Endothelial cell of umbilical vein (primary cell): ENCODE measurements around the gene PLPPR2. TPM values are rescaled to one million over a fixed set of nuclear protein-coding genes. Genes with fewer than 3 reads are reported as not detected.

Source experiments
- BruUV-seq: library from RNA; stranded (reverse); fragments of 400-500 nt; replicated peaks from 2 replicates; lab custom pipeline; 2021; lab: Mats Ljungman, UMichigan
- CTCF ChIA-PET: fragments of 300-600, 350-600 bp; sonication (Branson Sonifier 250); formaldehyde crosslinking; loops from one replicate; lab custom pipeline; 2021; ENCODE audit warnings: antibody characterized with exemption, inconsistent platforms; lab: Charles Lee
- POLR2A ChIA-PET: fragments of 300-600, 350-600 bp; sonication (Branson Sonifier 250); formaldehyde crosslinking; loops from one replicate; lab custom pipeline; 2021; ENCODE audit warnings: antibody characterized with exemption, inconsistent platforms; lab: Charles Lee
- DNase-seq: peaks from one replicate; pipeline ENCODE4 v3.0.0-alpha.2; 2011; ENCODE audit warnings: low read depth, low spot score
- FAIRE-seq: peaks from 2 replicates; lab custom pipeline; 2011; peaks lifted over from hg19 to GRCh38; lab: Jason Lieb, UNC
- H2AFZ ChIP-seq: 2 replicates; pipeline ENCODE4 v1.6.0; 2012; ENCODE audit warnings: low read depth, low read length, control low read depth, inconsistent platforms
- H3K27ac ChIP-seq: 2 replicates; pipeline ENCODE4 v1.5.1; 2011; ENCODE audit warnings: low read depth, mild to moderate bottlenecking, control low read depth, low read length, moderate library complexity; ENCODE audit not compliant: insufficient read depth
- H3K27me3 ChIP-seq, 2 experiments: 2 replicates each; pipeline versions ENCODE4 v1.6.0 to v1.6.1; 2011; ENCODE audit warnings: low read length in 2 of 2, mixed read lengths in 1 of 2; ENCODE audit not compliant: control insufficient read depth in 2 of 2, insufficient read depth in 2 of 2
- H3K36me3 ChIP-seq, 2 experiments: 2 replicates in 1 of 2; 3 replicates in 1 of 2; pipeline ENCODE4 v1.5.1; 2011; ENCODE audit warnings: low read length in 2 of 2, mild to moderate bottlenecking in 1 of 2, moderate library complexity in 1 of 2; ENCODE audit not compliant: control insufficient read depth in 2 of 2, insufficient read depth in 2 of 2; ENCODE audit errors: extremely low read depth in 1 of 2
- H3K4me1 ChIP-seq: 3 replicates; pipeline ENCODE4 v1.5.1; 2011; ENCODE audit warnings: mild to moderate bottlenecking, low read length; ENCODE audit not compliant: control insufficient read depth, insufficient read depth; ENCODE audit errors: extremely low read depth
- H3K4me2 ChIP-seq: 2 replicates; pipeline ENCODE4 v1.6.1; 2011; ENCODE audit warnings: low read length, control low read depth, mixed read lengths; ENCODE audit not compliant: insufficient read depth
- H3K4me3 ChIP-seq, 3 experiments: fragments of 200-600 bp in 1 of 3; sonication (generic), shearing (Covaris generic) in 1 of 3; replicated peaks in 1 of 3; 2 replicates each; pipeline ENCODE4 v1.5.1; 2011 to 2016; ENCODE audit warnings: control low read depth in 3 of 3, low read length in 3 of 3, mild to moderate bottlenecking in 2 of 3, inconsistent platforms in 1 of 3, low read depth in 1 of 3, moderate library complexity in 1 of 3; ENCODE audit not compliant: insufficient read depth in 1 of 3
- H3K79me2 ChIP-seq: 2 replicates; pipeline ENCODE4 v1.6.0; 2012; ENCODE audit warnings: low read length, inconsistent platforms; ENCODE audit not compliant: control insufficient read depth, insufficient read depth
- H3K9ac ChIP-seq: replicated peaks from 2 replicates; pipeline ENCODE3; 2011; ENCODE audit warnings: low read length, control low read depth; ENCODE audit not compliant: insufficient read depth; ENCODE audit errors: extremely low read depth
- H3K9me1 ChIP-seq: replicated peaks from 3 replicates; pipeline ENCODE4 v1.6.0; 2011; ENCODE audit warnings: mild to moderate bottlenecking, low read length; ENCODE audit not compliant: control insufficient read depth, insufficient read depth; ENCODE audit errors: extremely low read depth
- H3K9me3 ChIP-seq: replicated peaks from 2 replicates; pipeline ENCODE4 v1.5.1; 2012; ENCODE audit warnings: low read length, inconsistent platforms; ENCODE audit not compliant: control insufficient read depth, insufficient read depth
- H4K20me1 ChIP-seq: replicated peaks from 2 replicates; pipeline ENCODE3; 2011; ENCODE audit warnings: mild to moderate bottlenecking, low read length; ENCODE audit not compliant: control insufficient read depth, insufficient read depth; ENCODE audit errors: extremely low read depth
- CTCF ChIP-seq, 2 donors: IDR thresholded peaks; 1 replicate in 1 of 2; 2 replicates in 1 of 2; pipeline ENCODE4 v1.5.1; 2011; ENCODE audit warnings: low read length in 2 of 2, mild to moderate bottlenecking in 2 of 2, moderate library complexity in 2 of 2, control low read depth in 1 of 2, inconsistent platforms in 1 of 2, low read depth in 1 of 2; ENCODE audit not compliant: insufficient read depth in 1 of 2; ENCODE audit errors: extremely low read depth in 1 of 2
- EZH2 ChIP-seq: IDR thresholded peaks from 2 replicates; pipeline ENCODE4 v1.6.1; 2012; ENCODE audit warnings: borderline replicate concordance, low read depth, mild to moderate bottlenecking, moderate library complexity, low read length, inconsistent platforms; ENCODE audit not compliant: severe bottlenecking
- FOS ChIP-seq: IDR thresholded peaks from 2 replicates; pipeline ENCODE4 v1.6.1; 2011; ENCODE audit warnings: mild to moderate bottlenecking, low read length, moderate library complexity, borderline replicate concordance; ENCODE audit not compliant: insufficient read depth
- GATA2 ChIP-seq: IDR thresholded peaks from 2 replicates; pipeline ENCODE4 v1.7.0; 2011; ENCODE audit warnings: low read depth, mild to moderate bottlenecking, moderate library complexity, mixed read lengths, low read length; ENCODE audit not compliant: insufficient read length, insufficient read depth
- JUN ChIP-seq: IDR thresholded peaks from 2 replicates; pipeline ENCODE4 v1.6.1; 2011; ENCODE audit warnings: borderline replicate concordance, low read depth; ENCODE audit not compliant: insufficient read length, insufficient read depth
- MAX ChIP-seq: IDR thresholded peaks from 2 replicates; pipeline ENCODE4 v1.6.1; 2011; ENCODE audit not compliant: insufficient read depth, insufficient read length
- MYC ChIP-seq: IDR thresholded peaks from one replicate; pipeline ENCODE4 v1.6.1; 2011; ENCODE audit warnings: mild to moderate bottlenecking, low read depth, low read length
- POLR2A ChIP-seq: IDR thresholded peaks from 2 replicates; pipeline ENCODE4 v1.6.1; 2012; ENCODE audit warnings: low read depth, mild to moderate bottlenecking, control low read depth, low read length
- POLR2AphosphoS5 ChIP-seq: IDR thresholded peaks from 2 replicates; pipeline ENCODE4 v1.6.1; 2012; ENCODE audit warnings: low read depth, mild to moderate bottlenecking, control low read depth, low read length, moderate library complexity; ENCODE audit not compliant: insufficient read depth
- dilution Hi-C: fragments of 300-500 bp; cut with MboI; formaldehyde crosslinking; loops from one replicate; pipeline ENCODE4 v1.15.0; 2019; ENCODE audit warnings: low sequenced_read_pairs; ENCODE audit not compliant: extremely low pct_ligation_motif_present
- intact Hi-C: fragments of 100-400 bp; cut with micrococcal nuclease; formaldehyde crosslinking; loops from one replicate; pipeline ENCODE4 v1.10.0; 2022
- polyA plus RNA-seq, 4 experiments: library from polyadenylated mRNA; depleted of rRNA in 3 of 4; stranded (reverse) in 3 of 4; unstranded in 1 of 4; fragments of >200 nt; gene quantifications; 2 replicates each; pipeline versions ENCODE4 v1.2.1 to v1.2.3, GENCODE V29; 2011 to 2012; ENCODE audit warnings: missing spikeins in 1 of 4
- total RNA-seq: library from RNA; stranded (reverse); gene quantifications from 2 replicates; pipeline ENCODE4 v1.2.3, GENCODE V29; 2021

The PLPPR2 gene
- total and polyA plus RNA-seq, 2 donors (not counting 3 experiments of a cell fraction or from before 2014, with no cell fraction given): 23.7 to 28.7 TPM

GRCh38 chr19:11383706-11384048 lies 28.4 kb downstream of the PLPPR2 start:
- dilution Hi-C loops: no loop called here
- H3K4me3 ChIP-seq: peak overlapping the region; percentile 7 to 46 (median 35)
- peak overlapping the region; percentile 67 for H3K4me2 ChIP-seq
- CTCF ChIA-PET: interaction anchor here (0.9 to 5.5 kb wide), 14 partner anchors 8 to 99 kb away, joined by 3 to 55 read pairs (median 6); partner anchors contain the start of genes CCDC159, ODAD3, PRKCSH and RAB3D
- FAIRE-seq (peak; percentile 33), DNase-seq (peak; percentile 17)
- peaks cover 22% of the 10 kb centered on the region for H3K4me1 ChIP-seq
- no peak overlapping the region for H3K9ac ChIP-seq
- TF ChIP-seq MYC (no peak), MAX (no peak), EZH2 (no peak), FOS (no peak), GATA2 (no peak)
- H3K9me3 ChIP-seq: no peaks in the 10 kb centered on the region
- H3K27ac ChIP-seq: no peak overlapping the region
- H3K36me3 ChIP-seq: no peaks in the 10 kb centered on the region
- BruUV-seq: no TSS peak
- no peaks in the 10 kb centered on the region for H4K20me1 ChIP-seq
- no peaks in the 10 kb centered on the region for H3K9me1 ChIP-seq
- POLR2A ChIA-PET: interaction anchor here (0.8 to 1.2 kb wide), 2 partner anchors 9 to 68 kb away, joined by 4 to 6 read pairs; partner anchors contain the start of gene SWSAP1
- H3K79me2 ChIP-seq: peaks cover 4% of the 10 kb centered on the region
- intact Hi-C loops: loop anchor here (2.0 to 5.0 kb wide), 2 partner anchors 23 to 39 kb away; no protein-coding TSS in a partner anchor
- no peaks in the 10 kb centered on the region for H3K27me3 ChIP-seq
- peak overlapping the region; percentile 23 for H2AFZ ChIP-seq

- DNase-seq (no peak), FAIRE-seq (no peak)
- Histone ChIP-seq H3K4me3 (no peak overlapping the region), H3K27ac (no peak overlapping the region), H3K27me3 (no peaks in the 10 kb centered on the region), H3K79me2 (peaks cover 4% of the 10 kb centered on the region), H2AFZ (no peak overlapping the region), H4K20me1 (no peaks in the 10 kb centered on the region), H3K9me3 (no peaks in the 10 kb centered on the region), H3K4me2 (no peak overlapping the region), H3K4me1 (peaks cover 19% of the 10 kb centered on the region), H3K36me3 (no peaks in the 10 kb centered on the region), H3K9me1 (no peaks in the 10 kb centered on the region), H3K9ac (no peak overlapping the region)
- dilution Hi-C loops (no loop called here), intact Hi-C loops (loop anchor here (2.0 to 5.0 kb wide), 2 partner anchors 22 to 38 kb away; no protein-coding TSS in a partner anchor)
- ChIA-PET CTCF (interaction anchor here (2.1 to 5.5 kb wide), 2 partner anchors 91 to 98 kb away, joined by 12 to 55 read pairs; no protein-coding TSS in a partner anchor), POLR2A (interaction anchor here (1.2 kb wide), 1 partner anchor 10 kb away, joined by 4 read pairs; the partner anchor contains the start of gene SWSAP1)
- no TSS peak for BruUV-seq
- TF ChIP-seq CTCF (IDR thresholded peaks at IDR 0.05; ENCODE audit: extremely low read depth in 1 of 2, insufficient read depth in 1 of 2, low read depth in 1 of 2, low read length in 2 of 2) (no peak), EZH2 (no peak), MAX (no peak), POLR2A (no peak), MYC (no peak), FOS (no peak), POLR2AphosphoS5 (no peak), JUN (no peak), GATA2 (no peak)
Observed at GRCh38 chr19:11384778-11385129, 29.5 kb downstream of the PLPPR2 start.
